CMK (cell line): ENCODE measurements around the gene NOXO1.
"Not testable (repeated sequence)": the region's sequence is repeated elsewhere in the genome, so short reads cannot be mapped to it uniquely, and the experiment has no call there.

ENCODE experiments used
- DNase-seq: peaks from one replicate; pipeline ENCODE4 v3.0.0-alpha.2; 2010; ENCODE audit warnings: low read depth

NOXO1 gene

DNA sequence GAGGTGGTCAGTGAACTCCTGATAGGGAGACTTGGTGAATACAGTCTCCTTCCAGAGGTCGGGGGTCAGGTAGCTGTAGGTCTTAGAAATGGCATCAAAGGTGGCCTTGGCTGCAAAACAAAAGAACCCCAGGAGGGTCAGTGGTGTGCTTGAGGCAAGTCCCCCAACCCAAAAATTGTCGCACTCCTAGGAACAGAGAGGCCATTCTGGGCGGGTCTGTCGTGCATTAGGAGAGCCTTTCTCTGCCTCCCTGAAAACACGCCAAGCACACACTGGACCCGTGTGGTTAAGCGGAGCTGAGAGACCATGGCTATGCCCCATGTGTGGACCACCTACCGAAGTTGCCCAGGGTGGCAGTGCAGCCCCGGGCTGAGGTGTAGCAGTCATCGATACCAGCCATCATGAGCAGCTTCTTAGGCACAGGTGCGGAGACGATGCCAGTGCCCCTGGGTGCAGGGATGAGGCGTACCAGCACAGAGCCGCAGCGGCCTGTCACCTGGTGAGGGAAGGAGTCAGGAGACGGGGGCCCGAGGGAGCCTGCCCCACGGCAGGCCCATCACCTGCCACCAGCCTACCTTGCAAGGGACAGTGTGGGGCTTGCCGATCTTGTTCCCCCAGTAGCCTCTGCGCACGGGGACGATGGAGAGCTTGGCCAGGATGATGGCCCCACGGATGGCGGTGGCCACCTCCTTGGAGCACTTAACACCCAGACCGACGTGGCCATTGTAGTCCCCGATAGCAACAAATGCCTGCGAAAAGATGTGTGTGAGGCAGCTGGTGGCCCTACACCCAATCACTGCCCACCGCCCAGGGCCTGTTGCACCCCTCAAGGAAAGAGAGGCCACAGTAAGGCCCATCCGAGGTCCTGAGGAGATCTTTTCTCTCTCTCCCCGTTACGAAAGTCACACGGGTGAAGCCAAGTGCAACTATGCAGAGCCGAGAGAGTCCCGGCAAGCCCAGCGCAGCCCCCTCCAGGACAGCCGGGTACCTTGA lies 18.8 kb downstream of the NOXO1 start:
- DNase-seq: not testable (repeated sequence)

DNA sequence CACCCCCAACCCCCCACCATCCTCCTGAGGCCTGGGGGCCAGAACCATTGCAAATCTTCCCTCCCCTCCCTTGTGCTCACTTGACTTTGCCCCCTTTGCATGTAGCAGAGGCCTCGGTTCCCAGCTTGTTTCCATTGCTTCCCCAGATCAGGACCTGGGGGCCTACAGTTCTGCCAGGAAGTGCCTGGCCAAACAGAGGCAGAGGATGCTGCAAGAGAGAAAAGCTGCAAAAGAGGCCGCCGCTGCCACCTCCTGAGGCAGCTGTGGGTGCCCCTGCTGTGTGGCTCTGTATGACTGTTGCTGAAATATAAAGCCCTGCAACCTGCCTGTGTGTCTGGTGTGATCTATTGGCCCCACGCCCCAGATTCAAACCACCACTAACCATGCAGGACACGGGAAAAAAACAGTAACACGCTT lies 19.6 kb downstream of the NOXO1 start:
- no peak for DNase-seq

DNA sequence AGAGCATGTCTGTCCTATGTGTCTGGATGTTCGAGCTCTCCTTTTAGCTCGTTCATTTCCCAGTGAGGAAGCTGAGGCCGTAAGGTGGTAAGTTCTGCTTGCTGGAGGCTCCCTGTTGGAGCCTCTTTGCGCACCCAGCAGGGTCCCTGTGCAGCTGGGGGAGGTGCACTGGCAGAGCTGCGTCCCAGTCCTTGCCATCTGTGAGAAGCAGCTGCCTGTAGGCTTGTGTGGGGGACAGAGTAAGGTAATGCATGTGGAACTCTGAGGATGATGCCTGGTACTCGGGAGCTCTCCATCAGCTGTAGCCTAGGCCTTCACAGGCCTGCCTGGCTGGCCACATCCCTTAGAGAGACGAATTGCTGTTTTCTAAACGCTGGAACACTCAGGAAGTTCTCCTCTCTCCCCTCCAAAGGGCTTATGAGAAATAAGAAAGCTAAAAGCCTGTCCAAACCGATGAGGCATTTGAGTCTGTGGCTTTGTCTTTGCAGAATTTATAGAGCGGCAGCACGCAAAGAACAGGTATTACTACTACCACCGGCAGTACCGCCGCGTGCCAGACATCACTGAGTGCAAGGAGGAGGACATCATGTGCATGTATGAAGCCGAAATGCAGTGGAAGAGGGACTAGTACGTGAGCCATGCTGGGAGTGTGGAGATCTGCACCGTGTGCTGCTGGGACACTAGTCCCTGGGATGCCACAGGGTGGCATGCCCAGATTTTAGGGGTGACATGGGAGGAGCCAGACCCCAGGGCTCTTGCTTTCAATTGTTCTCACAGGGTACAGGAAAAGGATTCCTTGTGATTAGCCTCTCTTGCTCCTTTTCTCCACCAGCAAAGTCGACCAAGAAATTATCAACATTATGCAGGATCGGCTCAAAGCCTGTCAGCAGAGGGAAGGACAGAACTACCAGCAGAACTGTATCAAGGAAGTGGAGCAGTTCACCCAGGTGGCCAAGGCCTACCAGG lies 20.3 kb downstream of the NOXO1 start:
- DNase-seq: no peak

GRCh38 chr16:1959269-1960039 lies 21.8 kb downstream of the NOXO1 start, which contains the start of gene NDUFB10:
TSS of gene NDUFB10 (plus strand) at chr16:1959538. CDS start at chr16:1959625, 87 bp downstream.
- DNase-seq: peak; percentile 83

DNA sequence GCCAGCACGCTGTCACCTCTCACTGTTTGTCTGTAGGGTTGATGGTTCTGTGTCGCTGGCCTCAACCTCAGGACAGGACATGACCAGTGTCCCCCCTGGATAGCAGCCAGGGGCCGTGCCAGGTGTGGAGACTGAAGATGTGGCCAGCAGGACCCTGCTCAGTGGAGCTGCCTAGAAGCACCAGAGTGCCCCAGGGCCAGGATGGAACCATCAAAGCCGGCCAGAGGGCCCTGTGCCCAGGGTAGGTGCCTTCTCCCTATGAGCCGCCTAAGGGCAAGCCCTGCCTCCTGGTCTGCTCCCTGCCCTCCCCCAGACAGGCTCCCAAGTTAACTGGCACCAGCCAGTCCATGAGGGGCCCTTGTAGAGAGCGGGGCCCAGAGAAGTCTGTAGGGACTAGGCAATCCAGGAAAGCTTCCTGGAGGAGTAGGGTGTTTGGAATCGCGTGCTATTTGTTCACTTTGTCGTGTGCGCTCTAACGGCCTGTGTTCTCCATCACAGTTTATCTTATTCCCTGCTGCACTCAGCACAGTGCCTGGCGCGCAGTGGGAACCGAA lies 22.5 kb downstream of the NOXO1 start:
- no peak for DNase-seq

DNA sequence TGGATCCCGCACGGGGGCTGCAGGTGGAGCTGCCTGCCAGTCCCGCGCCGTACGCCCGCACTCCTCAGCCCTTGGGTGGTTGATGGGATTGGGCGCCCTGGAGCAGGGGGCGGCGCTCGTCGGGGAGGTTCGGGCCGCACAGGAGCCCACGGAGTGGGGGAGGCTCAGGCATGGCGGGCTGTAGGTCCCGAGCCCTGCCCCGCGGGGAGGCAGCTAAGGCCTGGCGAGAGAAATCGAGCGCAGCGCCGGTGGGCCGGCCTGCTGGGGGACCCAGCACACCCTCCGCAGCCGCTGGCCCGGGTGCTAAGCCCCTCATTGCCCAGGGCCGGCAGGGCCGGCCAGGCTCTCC lies 23.2 kb downstream of the NOXO1 start:
- not testable (repeated sequence) for DNase-seq

GRCh38 chr16:1957434-1958142 lies 23.7 kb downstream of the NOXO1 start:
- not testable (repeated sequence) for DNase-seq

DNA sequence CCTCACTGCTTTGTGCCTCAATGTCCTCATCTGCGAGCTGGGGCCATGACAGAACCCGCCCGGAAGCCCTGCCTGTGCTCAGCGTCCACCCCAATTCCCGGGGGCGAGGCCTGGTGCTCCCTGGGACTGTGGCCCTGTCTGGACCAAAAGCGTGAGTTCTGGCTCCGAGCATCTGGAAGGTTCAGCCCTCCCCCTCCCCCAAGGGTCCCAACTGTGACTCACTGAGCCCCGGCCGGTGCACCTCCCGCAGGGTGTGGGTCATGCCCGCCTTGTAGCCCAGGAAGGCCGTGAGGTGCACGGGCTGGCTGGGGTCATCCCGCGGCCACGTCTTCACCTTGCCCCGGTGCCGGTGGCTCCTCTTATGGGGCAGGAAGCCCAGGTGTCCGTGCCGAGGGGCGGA lies 27.5 kb downstream of the NOXO1 start:
- no peak for DNase-seq

DNA sequence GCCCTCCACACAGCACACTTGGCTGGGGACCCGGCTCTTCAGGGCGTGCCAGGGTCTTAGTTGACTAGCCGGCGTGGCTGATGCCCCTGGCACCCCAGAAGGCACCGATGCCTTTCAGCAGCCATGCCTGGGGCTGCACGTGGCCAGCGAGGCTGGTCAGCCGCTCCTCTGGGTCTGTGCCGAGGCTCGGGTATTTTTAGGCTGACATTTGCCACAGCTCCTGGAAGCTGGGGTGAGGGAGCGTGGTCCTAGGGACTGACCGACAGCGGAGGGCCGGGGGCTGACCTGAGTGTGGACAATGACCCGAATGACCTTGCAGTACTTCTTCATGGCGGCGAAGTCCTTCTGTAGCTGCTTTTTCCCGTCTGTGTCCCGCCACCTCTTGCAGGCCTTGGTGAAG lies 30.7 kb downstream of the NOXO1 start:
- DNase-seq: no peak

GRCh38 chr16:1950047-1950446 lies 31.2 kb downstream of the NOXO1 start:
- no peak for DNase-seq

GRCh38 chr16:1949507-1949906 lies 31.8 kb downstream of the NOXO1 start:
- DNase-seq: no peak

- no peak for DNase-seq
Measured at GRCh38 chr16:1947369-1947670, 33.9 kb downstream of the NOXO1 start.

GRCh38 chr16:1946495-1947368 lies 34.5 kb downstream of the NOXO1 start:
- no peak for DNase-seq

GRCh38 chr16:1945559-1946391 lies 35.5 kb downstream of the NOXO1 start:
- DNase-seq: no peak

DNA sequence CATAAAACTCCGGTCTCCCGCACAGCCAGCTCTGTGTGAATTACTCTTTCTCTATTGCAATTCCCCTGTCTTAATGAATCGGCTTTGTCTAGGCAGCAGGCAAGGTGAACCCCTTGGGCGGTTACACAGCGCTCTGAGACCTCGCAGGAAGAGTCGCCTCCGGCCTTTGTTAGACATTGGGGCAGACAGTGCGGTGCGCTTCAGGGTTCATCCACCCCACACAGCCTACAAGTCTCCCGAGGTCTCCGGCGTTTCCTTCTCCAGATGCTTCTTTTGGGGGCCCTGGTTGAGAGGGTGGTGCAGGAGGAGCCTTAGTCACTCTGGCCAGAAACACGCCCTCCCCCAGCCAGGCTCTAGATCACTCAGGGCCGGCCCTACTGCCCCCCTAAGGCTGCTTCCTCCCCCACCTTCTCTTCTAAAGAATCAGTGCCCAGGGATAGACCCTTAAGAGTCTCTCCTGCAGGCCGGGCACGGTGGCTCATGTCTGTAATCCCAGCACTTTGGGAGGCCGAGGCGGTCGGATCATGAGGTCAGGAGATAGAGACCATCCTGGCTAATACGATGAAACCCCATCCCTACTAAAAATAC lies 36.6 kb downstream of the NOXO1 start:
- DNase-seq: no peak

- peak; percentile 87 for DNase-seq
Measured at GRCh38 chr16:1942810-1943726, 38.2 kb downstream of the NOXO1 start, which contains the start of gene MSRB1. TSS of gene MSRB1 (minus strand) at chr16:1943199. CDS start at chr16:1943156, 43 bp downstream.

DNA sequence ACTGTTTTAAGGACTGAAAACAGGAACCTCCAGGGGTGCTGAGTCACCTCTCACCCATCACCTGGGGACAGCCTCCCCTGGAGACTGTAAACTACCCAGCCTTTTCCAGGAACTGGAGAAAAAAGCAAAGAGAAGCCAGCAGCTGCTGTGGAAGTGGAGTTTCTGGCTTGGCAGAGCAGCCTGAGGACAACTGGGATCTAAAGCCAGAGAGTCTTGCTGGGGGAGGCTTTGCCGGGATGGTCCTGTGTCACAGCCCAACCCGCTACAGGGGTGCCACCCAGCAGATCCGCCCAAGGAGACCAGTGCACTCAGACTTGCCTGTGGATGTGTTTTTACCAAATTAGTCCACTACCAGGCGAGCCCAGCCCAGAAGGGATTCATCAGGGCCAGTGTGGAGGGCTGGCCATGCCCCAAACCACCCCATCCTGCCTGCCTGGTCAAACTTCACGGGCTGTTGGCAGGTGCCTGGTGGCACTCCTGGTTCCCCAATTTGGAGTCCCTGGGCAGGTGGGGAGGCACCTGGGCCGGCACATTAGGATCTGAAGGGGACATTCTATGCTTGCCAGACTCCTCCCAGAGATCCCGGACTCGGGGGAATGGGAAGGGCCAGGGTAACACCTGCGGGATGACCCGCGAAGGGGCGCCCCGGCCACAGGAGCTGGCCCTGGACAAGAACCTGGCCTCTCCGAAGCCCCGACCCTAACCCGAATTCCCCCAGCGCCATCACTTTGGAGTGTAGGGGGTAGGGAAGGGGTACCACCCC lies 39.0 kb downstream of the NOXO1 start:
- DNase-seq: no peak
